ENCODE measurements around the gene EVC. TPM values are rescaled to one million over a fixed set of nuclear protein-coding genes. Genes with fewer than 3 reads are reported as not detected.

The EVC gene
- total and polyA plus RNA-seq, 2 of the 4 experiments (the other 2 are of a cell fraction), result 16.8 to 18.9 TPM

GRCh38 chr4:5701971-5702370 lies 9.0 kb upstream of the EVC start:
- DNase-seq (no peak), ATAC-seq (ENCODE audit: low read depth) (no peak)
- TF ChIP-seq NFE2L2 (IDR thresholded peaks at IDR 0.05; ENCODE audit: low read depth, low read length), result no peak
- TF ChIP-seq MXI1 (IDR thresholded peaks at IDR 0.05; ENCODE audit: borderline replicate concordance, low read depth, low read length), result no peak
- no peak for TF ChIP-seq FOS (IDR thresholded peaks at IDR 0.05; ENCODE audit: low read depth, low read length)
- TF ChIP-seq RAD21 (IDR thresholded peaks at IDR 0.05; ENCODE audit: low read length), result no peak
- TF ChIP-seq, protein P1, sequence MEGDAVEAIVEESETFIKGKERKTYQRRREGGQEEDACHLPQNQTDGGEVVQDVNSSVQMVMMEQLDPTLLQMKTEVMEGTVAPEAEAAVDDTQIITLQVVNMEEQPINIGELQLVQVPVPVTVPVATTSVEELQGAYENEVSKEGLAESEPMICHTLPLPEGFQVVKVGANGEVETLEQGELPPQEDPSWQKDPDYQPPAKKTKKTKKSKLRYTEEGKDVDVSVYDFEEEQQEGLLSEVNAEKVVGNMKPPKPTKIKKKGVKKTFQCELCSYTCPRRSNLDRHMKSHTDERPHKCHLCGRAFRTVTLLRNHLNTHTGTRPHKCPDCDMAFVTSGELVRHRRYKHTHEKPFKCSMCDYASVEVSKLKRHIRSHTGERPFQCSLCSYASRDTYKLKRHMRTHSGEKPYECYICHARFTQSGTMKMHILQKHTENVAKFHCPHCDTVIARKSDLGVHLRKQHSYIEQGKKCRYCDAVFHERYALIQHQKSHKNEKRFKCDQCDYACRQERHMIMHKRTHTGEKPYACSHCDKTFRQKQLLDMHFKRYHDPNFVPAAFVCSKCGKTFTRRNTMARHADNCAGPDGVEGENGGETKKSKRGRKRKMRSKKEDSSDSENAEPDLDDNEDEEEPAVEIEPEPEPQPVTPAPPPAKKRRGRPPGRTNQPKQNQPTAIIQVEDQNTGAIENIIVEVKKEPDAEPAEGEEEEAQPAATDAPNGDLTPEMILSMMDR (conservative IDR thresholded peaks at IDR 0.05; ENCODE audit: low read depth, low read length), result no peak
- TF ChIP-seq MAZ (IDR thresholded peaks at IDR 0.05; ENCODE audit: borderline replicate concordance, low read depth, low read length), result no peak
- TF ChIP-seq USF2 (IDR thresholded peaks at IDR 0.05; ENCODE audit: low read depth, low read length), result no peak
- TF ChIP-seq RFX5 (IDR thresholded peaks at IDR 0.05; ENCODE audit: low read depth, low read length), result no peak
- no peak overlapping the region for H2BK20ac ChIP-seq (ENCODE audit: low read depth, low read length)
- H3K14ac ChIP-seq (replicated peaks; ENCODE audit: low read depth, low read length), result no peak overlapping the region
- H2AK5ac ChIP-seq (ENCODE audit: low read depth, low read length), result no peak overlapping the region
- no peak overlapping the region for H2AK9ac ChIP-seq (replicated peaks; ENCODE audit: low read depth, low read length, poor library complexity)
- H3K9ac ChIP-seq (ENCODE audit: low read depth, low read length), result no peak overlapping the region
- no peak overlapping the region for H2BK15ac ChIP-seq (ENCODE audit: low read depth, low read length)
- no peak overlapping the region for H3K18ac ChIP-seq (ENCODE audit: low read depth, low read length)
- H3K9me3 ChIP-seq (ENCODE audit: control insufficient read depth, insufficient read depth, low read length), result no peaks in the 10 kb centered on the region
- H2BK5ac ChIP-seq (ENCODE audit: low read depth, low read length, poor library complexity, severe bottlenecking), result no peak overlapping the region
- CTCF ChIA-PET, result no interaction called here
- no peak overlapping the region for H3K4me2 ChIP-seq (ENCODE audit: low read depth, low read length)
- no peak overlapping the region for H4K8ac ChIP-seq (ENCODE audit: low read depth in 2 of 2, low read length in 2 of 2)
- H2AFZ ChIP-seq (replicated peaks; ENCODE audit: low read length, poor library complexity), result no peak overlapping the region
- H3K9me1 ChIP-seq (ENCODE audit: insufficient read depth, low read length), result peaks cover 18% of the 10 kb centered on the region
- no peak overlapping the region for H4K91ac ChIP-seq (ENCODE audit: insufficient read depth, low read depth, low read length)
- no TSS peak for BruUV-seq (replicated peaks)
- intact Hi-C loops (cut with micrococcal nuclease), result no loop called here
- 92% methylated on average over 7 of the region's 8 CpGs; no CpG with 5 or more reads in 1 of the 2 experiments for WGBS, 2 experiments (ENCODE audit: extremely low coverage in 2 of 2, insufficient read length in 1 of 2)
- peaks cover 8% of the 10 kb centered on the region; the same call in 1 of the 2 replicates for H4K20me1 ChIP-seq (ENCODE audit: insufficient read depth, low read length)
- no peak overlapping the region for H4K5ac ChIP-seq (ENCODE audit: low read depth, low read length)
- peaks cover 24% of the 10 kb centered on the region for H3K36me3 ChIP-seq (ENCODE audit: control insufficient read depth, insufficient read depth, low read length)
- no peak overlapping the region for H3K23ac ChIP-seq (ENCODE audit: low read depth, low read length)
- H3K79me1 ChIP-seq (ENCODE audit: low read depth in 1 of 2, low read length in 2 of 2), result peaks cover 21 to 55% of the 10 kb centered on the region in 2 experiments
- H3K4me1 ChIP-seq (ENCODE audit: control insufficient read depth, insufficient read depth, low read length), result peaks cover 2% of the 10 kb centered on the region; the same call in 1 of the 2 replicates
- POLR2A ChIA-PET (ENCODE audit: unreplicated experiment), result no interaction called here
- no peaks in the 10 kb centered on the region for H3K27me3 ChIP-seq (ENCODE audit: control insufficient read depth, insufficient read depth, low read length)
- H3K4me3 ChIP-seq (ENCODE audit: insufficient read depth, low read depth, low read length), result no peak overlapping the region
- no peak overlapping the region for H3K4ac ChIP-seq (ENCODE audit: low read depth, low read length)
- no peak overlapping the region for H2BK120ac ChIP-seq (ENCODE audit: low read depth, low read length)
- dilution Hi-C loops (cut with HindIII; ENCODE audit: low sequenced_read_pairs, unreplicated experiment), result no loop called here
- in situ Hi-C loops (cut with MboI; ENCODE audit: low sequenced_read_pairs), result no loop called here
- H3K56ac ChIP-seq (ENCODE audit: extremely low read depth, insufficient read depth, low read length), result no peak overlapping the region
- H3K27ac ChIP-seq (ENCODE audit: insufficient read depth, low read length), result no peak overlapping the region

Measured in IMR-90 (cell line).